Endothelial cell of umbilical vein (primary cell): Measurements from ENCODE around the gene CCNE1. TPM values are rescaled to one million over a fixed set of nuclear protein-coding genes. Genes with fewer than 3 reads are reported as not detected.

Experiments used
- BruUV-seq: library from RNA; stranded (reverse); fragments of 400-500 nt; replicated peaks from 2 replicates; lab custom pipeline; 2021; lab: Mats Ljungman, UMichigan
- CTCF ChIA-PET: fragments of 300-600, 350-600 bp; sonication (Branson Sonifier 250); formaldehyde crosslinking; loops from one replicate; lab custom pipeline; 2021; ENCODE audit warnings: antibody characterized with exemption, inconsistent platforms; lab: Charles Lee
- POLR2A ChIA-PET: fragments of 300-600, 350-600 bp; sonication (Branson Sonifier 250); formaldehyde crosslinking; loops from one replicate; lab custom pipeline; 2021; ENCODE audit warnings: antibody characterized with exemption, inconsistent platforms; lab: Charles Lee
- DNase-seq: peaks from one replicate; pipeline ENCODE4 v3.0.0-alpha.2; 2011; ENCODE audit warnings: low read depth, low spot score
- FAIRE-seq: peaks from 2 replicates; lab custom pipeline; 2011; peaks lifted over from hg19 to GRCh38; lab: Jason Lieb, UNC
- H2AFZ ChIP-seq: 2 replicates; pipeline ENCODE4 v1.6.0; 2012; ENCODE audit warnings: low read depth, low read length, control low read depth, inconsistent platforms
- H3K27ac ChIP-seq: 2 replicates; pipeline ENCODE4 v1.5.1; 2011; ENCODE audit warnings: low read depth, mild to moderate bottlenecking, control low read depth, low read length, moderate library complexity; ENCODE audit not compliant: insufficient read depth
- H3K27me3 ChIP-seq, 2 experiments: 2 replicates each; pipeline versions ENCODE4 v1.6.0 to v1.6.1; 2011; ENCODE audit warnings: low read length in 2 of 2, mixed read lengths in 1 of 2; ENCODE audit not compliant: control insufficient read depth in 2 of 2, insufficient read depth in 2 of 2
- H3K36me3 ChIP-seq, 2 experiments: 2 replicates in 1 of 2; 3 replicates in 1 of 2; pipeline ENCODE4 v1.5.1; 2011; ENCODE audit warnings: low read length in 2 of 2, mild to moderate bottlenecking in 1 of 2, moderate library complexity in 1 of 2; ENCODE audit not compliant: control insufficient read depth in 2 of 2, insufficient read depth in 2 of 2; ENCODE audit errors: extremely low read depth in 1 of 2
- H3K4me1 ChIP-seq: 3 replicates; pipeline ENCODE4 v1.5.1; 2011; ENCODE audit warnings: mild to moderate bottlenecking, low read length; ENCODE audit not compliant: control insufficient read depth, insufficient read depth; ENCODE audit errors: extremely low read depth
- H3K4me2 ChIP-seq: 2 replicates; pipeline ENCODE4 v1.6.1; 2011; ENCODE audit warnings: low read length, control low read depth, mixed read lengths; ENCODE audit not compliant: insufficient read depth
- H3K4me3 ChIP-seq, 3 experiments: fragments of 200-600 bp in 1 of 3; sonication (generic), shearing (Covaris generic) in 1 of 3; replicated peaks in 1 of 3; 2 replicates each; pipeline ENCODE4 v1.5.1; 2011 to 2016; ENCODE audit warnings: control low read depth in 3 of 3, low read length in 3 of 3, mild to moderate bottlenecking in 2 of 3, inconsistent platforms in 1 of 3, low read depth in 1 of 3, moderate library complexity in 1 of 3; ENCODE audit not compliant: insufficient read depth in 1 of 3
- H3K79me2 ChIP-seq: 2 replicates; pipeline ENCODE4 v1.6.0; 2012; ENCODE audit warnings: low read length, inconsistent platforms; ENCODE audit not compliant: control insufficient read depth, insufficient read depth
- H3K9ac ChIP-seq: replicated peaks from 2 replicates; pipeline ENCODE3; 2011; ENCODE audit warnings: low read length, control low read depth; ENCODE audit not compliant: insufficient read depth; ENCODE audit errors: extremely low read depth
- H3K9me1 ChIP-seq: replicated peaks from 3 replicates; pipeline ENCODE4 v1.6.0; 2011; ENCODE audit warnings: mild to moderate bottlenecking, low read length; ENCODE audit not compliant: control insufficient read depth, insufficient read depth; ENCODE audit errors: extremely low read depth
- H3K9me3 ChIP-seq: replicated peaks from 2 replicates; pipeline ENCODE4 v1.5.1; 2012; ENCODE audit warnings: low read length, inconsistent platforms; ENCODE audit not compliant: control insufficient read depth, insufficient read depth
- H4K20me1 ChIP-seq: replicated peaks from 2 replicates; pipeline ENCODE3; 2011; ENCODE audit warnings: mild to moderate bottlenecking, low read length; ENCODE audit not compliant: control insufficient read depth, insufficient read depth; ENCODE audit errors: extremely low read depth
- EZH2 ChIP-seq: IDR thresholded peaks from 2 replicates; pipeline ENCODE4 v1.6.1; 2012; ENCODE audit warnings: borderline replicate concordance, low read depth, mild to moderate bottlenecking, moderate library complexity, low read length, inconsistent platforms; ENCODE audit not compliant: severe bottlenecking
- FOS ChIP-seq: IDR thresholded peaks from 2 replicates; pipeline ENCODE4 v1.6.1; 2011; ENCODE audit warnings: mild to moderate bottlenecking, low read length, moderate library complexity, borderline replicate concordance; ENCODE audit not compliant: insufficient read depth
- GATA2 ChIP-seq: IDR thresholded peaks from 2 replicates; pipeline ENCODE4 v1.7.0; 2011; ENCODE audit warnings: low read depth, mild to moderate bottlenecking, moderate library complexity, mixed read lengths, low read length; ENCODE audit not compliant: insufficient read length, insufficient read depth
- JUN ChIP-seq: IDR thresholded peaks from 2 replicates; pipeline ENCODE4 v1.6.1; 2011; ENCODE audit warnings: borderline replicate concordance, low read depth; ENCODE audit not compliant: insufficient read length, insufficient read depth
- MYC ChIP-seq: IDR thresholded peaks from one replicate; pipeline ENCODE4 v1.6.1; 2011; ENCODE audit warnings: mild to moderate bottlenecking, low read depth, low read length
- POLR2A ChIP-seq: IDR thresholded peaks from 2 replicates; pipeline ENCODE4 v1.6.1; 2012; ENCODE audit warnings: low read depth, mild to moderate bottlenecking, control low read depth, low read length
- POLR2AphosphoS5 ChIP-seq: IDR thresholded peaks from 2 replicates; pipeline ENCODE4 v1.6.1; 2012; ENCODE audit warnings: low read depth, mild to moderate bottlenecking, control low read depth, low read length, moderate library complexity; ENCODE audit not compliant: insufficient read depth
- dilution Hi-C: fragments of 300-500 bp; cut with MboI; formaldehyde crosslinking; loops from one replicate; pipeline ENCODE4 v1.15.0; 2019; ENCODE audit warnings: low sequenced_read_pairs; ENCODE audit not compliant: extremely low pct_ligation_motif_present
- intact Hi-C: fragments of 100-400 bp; cut with micrococcal nuclease; formaldehyde crosslinking; loops from one replicate; pipeline ENCODE4 v1.10.0; 2022
- polyA plus RNA-seq, 4 experiments: library from polyadenylated mRNA; depleted of rRNA in 3 of 4; stranded (reverse) in 3 of 4; unstranded in 1 of 4; fragments of >200 nt; gene quantifications; 2 replicates each; pipeline versions ENCODE4 v1.2.1 to v1.2.3, GENCODE V29; 2011 to 2012; ENCODE audit warnings: missing spikeins in 1 of 4
- total RNA-seq: library from RNA; stranded (reverse); gene quantifications from 2 replicates; pipeline ENCODE4 v1.2.3, GENCODE V29; 2021
- TF ChIP-seq, protein P1 (sequence below), 2 donors: IDR thresholded peaks; 1 replicate in 1 of 2; 2 replicates in 1 of 2; pipeline ENCODE4 v1.5.1; 2011; ENCODE audit warnings: low read length in 2 of 2, mild to moderate bottlenecking in 2 of 2, moderate library complexity in 2 of 2, control low read depth in 1 of 2, inconsistent platforms in 1 of 2, low read depth in 1 of 2; ENCODE audit not compliant: insufficient read depth in 1 of 2; ENCODE audit errors: extremely low read depth in 1 of 2
- TF ChIP-seq, protein P2 (sequence below): IDR thresholded peaks from 2 replicates; pipeline ENCODE4 v1.6.1; 2011; ENCODE audit not compliant: insufficient read depth, insufficient read length

CCNE1 gene
- total and polyA plus RNA-seq, 2 donors (not counting 3 experiments of a cell fraction or from before 2014, with no cell fraction given): 8.3 to 10.1 TPM

DNA sequence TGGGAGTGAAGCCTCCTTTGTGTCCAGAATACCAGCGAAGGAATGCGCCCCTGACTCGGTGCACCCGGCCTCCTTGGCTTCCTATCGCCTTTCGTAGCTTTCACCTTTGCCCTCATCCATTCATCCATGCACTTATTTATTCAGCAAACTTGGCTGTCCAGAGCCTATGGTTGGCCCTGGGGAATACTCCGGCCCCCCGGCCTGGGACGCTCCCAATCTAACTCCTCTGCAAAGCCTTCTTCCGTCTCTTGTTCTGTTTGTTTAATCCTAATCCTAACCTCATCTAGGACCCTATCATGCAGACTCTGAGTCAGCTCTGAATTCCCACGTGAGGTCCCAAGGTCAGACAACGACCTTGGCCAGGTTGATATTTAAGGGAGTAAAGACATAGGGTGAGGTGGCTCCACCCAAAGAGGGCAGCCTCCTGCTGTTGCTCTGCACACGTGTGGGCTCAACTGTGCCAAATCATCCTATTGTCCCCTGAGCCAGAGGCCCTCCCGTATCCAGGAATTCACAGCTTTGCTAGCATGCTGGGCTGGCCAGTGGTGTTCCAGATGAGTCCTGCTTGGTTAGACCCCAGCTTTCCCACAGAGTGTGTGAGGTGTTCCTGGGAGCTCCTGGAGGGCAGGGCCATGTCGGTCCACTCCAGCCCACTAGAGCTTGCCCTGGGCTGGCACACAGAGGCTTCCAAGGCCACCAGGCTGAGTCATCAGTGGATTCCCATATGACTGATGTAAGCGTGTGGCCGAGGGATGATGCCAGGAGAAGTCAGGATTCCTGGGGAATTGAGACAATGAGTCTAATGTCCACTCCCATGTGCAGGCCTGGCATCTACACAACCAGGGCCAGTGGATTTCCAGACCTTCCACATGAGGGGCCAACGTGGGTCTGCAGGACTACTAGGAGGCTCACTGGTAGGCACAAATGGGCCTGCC is 6.5 kb upstream of the CCNE1 start:
- Histone ChIP-seq H3K9ac (no peak overlapping the region), H4K20me1 (no peaks in the 10 kb centered on the region), H3K4me3 (no peak overlapping the region), H3K79me2 (no peaks in the 10 kb centered on the region), H3K4me1 (no peaks in the 10 kb centered on the region), H3K9me3 (no peaks in the 10 kb centered on the region), H3K9me1 (no peaks in the 10 kb centered on the region), H2AFZ (no peak overlapping the region), H3K27me3 (no peaks in the 10 kb centered on the region), H3K27ac (no peak overlapping the region), H3K36me3 (no peaks in the 10 kb centered on the region), H3K4me2 (no peak overlapping the region)
- no peak for TF ChIP-seq EZH2
- no peak for TF ChIP-seq POLR2AphosphoS5
- no peak for TF ChIP-seq MYC
- TF ChIP-seq FOS: no peak
- no peak for TF ChIP-seq GATA2
- TF ChIP-seq, protein P1, sequence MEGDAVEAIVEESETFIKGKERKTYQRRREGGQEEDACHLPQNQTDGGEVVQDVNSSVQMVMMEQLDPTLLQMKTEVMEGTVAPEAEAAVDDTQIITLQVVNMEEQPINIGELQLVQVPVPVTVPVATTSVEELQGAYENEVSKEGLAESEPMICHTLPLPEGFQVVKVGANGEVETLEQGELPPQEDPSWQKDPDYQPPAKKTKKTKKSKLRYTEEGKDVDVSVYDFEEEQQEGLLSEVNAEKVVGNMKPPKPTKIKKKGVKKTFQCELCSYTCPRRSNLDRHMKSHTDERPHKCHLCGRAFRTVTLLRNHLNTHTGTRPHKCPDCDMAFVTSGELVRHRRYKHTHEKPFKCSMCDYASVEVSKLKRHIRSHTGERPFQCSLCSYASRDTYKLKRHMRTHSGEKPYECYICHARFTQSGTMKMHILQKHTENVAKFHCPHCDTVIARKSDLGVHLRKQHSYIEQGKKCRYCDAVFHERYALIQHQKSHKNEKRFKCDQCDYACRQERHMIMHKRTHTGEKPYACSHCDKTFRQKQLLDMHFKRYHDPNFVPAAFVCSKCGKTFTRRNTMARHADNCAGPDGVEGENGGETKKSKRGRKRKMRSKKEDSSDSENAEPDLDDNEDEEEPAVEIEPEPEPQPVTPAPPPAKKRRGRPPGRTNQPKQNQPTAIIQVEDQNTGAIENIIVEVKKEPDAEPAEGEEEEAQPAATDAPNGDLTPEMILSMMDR (IDR thresholded peaks at IDR 0.05; ENCODE audit: extremely low read depth in 1 of 2, insufficient read depth in 1 of 2, low read depth in 1 of 2, low read length in 2 of 2): no peak
- TF ChIP-seq POLR2A: no peak
- no peak for TF ChIP-seq JUN
- TF ChIP-seq, protein P2, sequence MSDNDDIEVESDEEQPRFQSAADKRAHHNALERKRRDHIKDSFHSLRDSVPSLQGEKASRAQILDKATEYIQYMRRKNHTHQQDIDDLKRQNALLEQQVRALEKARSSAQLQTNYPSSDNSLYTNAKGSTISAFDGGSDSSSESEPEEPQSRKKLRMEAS: no peak
- POLR2A ChIA-PET: no interaction called here
- CTCF ChIA-PET: no interaction called here
- FAIRE-seq (no peak), DNase-seq (no peak)
- intact Hi-C loops (no loop called here), dilution Hi-C loops (no loop called here)
- BruUV-seq: no TSS peak
